PC-9 (cell line): ENCODE data around the gene NEURL3. TPM values are rescaled to one million over a fixed set of nuclear protein-coding genes. Genes with fewer than 3 reads are reported as not detected.

Experiments used
- BruUV-seq: library from RNA; stranded (reverse); fragments of 400-500 nt; replicated peaks from 2 replicates; lab custom pipeline; 2021; lab: Mats Ljungman, UMichigan
- CTCF ChIA-PET: fragments of 300-600 bp; sonication (Branson Sonifier 250); formaldehyde crosslinking; loops from one replicate; lab custom pipeline; 2022; ENCODE audit warnings: antibody characterized with exemption; lab: Charles Lee
- POLR2A ChIA-PET: fragments of 300-600 bp; sonication (Branson Sonifier 250); formaldehyde crosslinking; loops from one replicate; lab custom pipeline; 2022; ENCODE audit warnings: antibody characterized with exemption; ENCODE audit not compliant: unreplicated experiment; lab: Charles Lee
- DNase-seq, 2 experiments: peaks; one replicate each; pipeline versions ENCODE4 v3.0.0 to v3.0.0-alpha.2; 2015 to 2022; ENCODE audit warnings: mixed read lengths in 1 of 2
- H2AFZ ChIP-seq: fragments of 200-600 bp; sonication (generic); 2 replicates; pipeline ENCODE4 v1.8.1; 2017; ENCODE audit warnings: antibody characterized with exemption
- H3F3A ChIP-seq: fragments of 200-600 bp; sonication (generic); 2 replicates; pipeline ENCODE4 v1.8.1; 2017; ENCODE audit warnings: antibody characterized with exemption, mild to moderate bottlenecking, low read depth; ENCODE audit not compliant: insufficient read depth
- H3K27ac ChIP-seq: fragments of 200-600 bp; sonication (generic); 2 replicates; pipeline ENCODE4 v1.6.1; 2016; ENCODE audit warnings: mixed run types
- H3K27me3 ChIP-seq: fragments of 200-600 bp; sonication (generic); 2 replicates; pipeline ENCODE4 v1.6.1; 2016; ENCODE audit warnings: low read depth, mixed run types; ENCODE audit not compliant: insufficient read depth
- H3K36me3 ChIP-seq: fragments of 200-600 bp; sonication (generic); 2 replicates; pipeline ENCODE4 v1.6.1; 2016; ENCODE audit warnings: low read depth, mixed run types
- H3K4me1 ChIP-seq: fragments of 200-600 bp; sonication (generic); replicated peaks from 2 replicates; pipeline ENCODE4 v1.6.1; 2016; ENCODE audit warnings: mixed run types; ENCODE audit not compliant: insufficient read depth
- H3K4me2 ChIP-seq: fragments of 200-600 bp; sonication (generic); 2 replicates; pipeline ENCODE4 v1.6.1; 2017; ENCODE audit warnings: mixed run types
- H3K4me3 ChIP-seq: fragments of 200-600 bp; sonication (generic); 2 replicates; pipeline ENCODE4 v1.6.1; 2016; ENCODE audit warnings: mixed run types
- H3K79me2 ChIP-seq: fragments of 200-600 bp; sonication (generic); 2 replicates; pipeline ENCODE4 v1.6.1; 2017; ENCODE audit warnings: low read depth, mixed run types
- H3K9me2 ChIP-seq: fragments of 200-600 bp; sonication (generic); 2 replicates; pipeline ENCODE4 v1.8.1; 2017; ENCODE audit warnings: mild to moderate bottlenecking; ENCODE audit not compliant: insufficient read depth
- H3K9me3 ChIP-seq: fragments of 200-600 bp; sonication (generic); 2 replicates; pipeline ENCODE4 v1.8.1; 2016; ENCODE audit warnings: low read depth; ENCODE audit not compliant: insufficient read depth
- H4K20me1 ChIP-seq: fragments of 200-600 bp; sonication (generic); 2 replicates; pipeline ENCODE4 v1.8.1; 2017; ENCODE audit not compliant: insufficient read depth
- CTCF ChIP-seq: fragments of 200-600 bp; sonication (generic); conservative IDR thresholded peaks from 2 replicates; pipeline ENCODE4 v1.6.1; 2017; ENCODE audit warnings: mixed run types, antibody characterized with exemption, mild to moderate bottlenecking, moderate library complexity
- EZH2 ChIP-seq: fragments of 200-600 bp; sonication (generic); IDR thresholded peaks from 2 replicates; pipeline ENCODE4 v1.8.0; 2017; ENCODE audit warnings: antibody characterized with exemption, low read depth
- intact Hi-C: fragments of 100-400 bp; cut with micrococcal nuclease; formaldehyde crosslinking; loops from one replicate; pipeline ENCODE4 v1.10.0; 2022; ENCODE audit not compliant: unreplicated experiment
- total RNA-seq: library from RNA; stranded (reverse); gene quantifications from 2 replicates; pipeline ENCODE4 v1.2.3, GENCODE V29; 2021

NEURL3 gene
- total RNA-seq, 1 experiment from 2014 or later, result 0.48 TPM

GRCh38 chr2:96553176-96553956 lies 48.2 kb upstream of the NEURL3 start:
- Histone ChIP-seq H3K4me2 (no peak overlapping the region), H2AFZ (no peak overlapping the region), H3K27me3 (no peaks in the 10 kb centered on the region), H3K4me1 (peaks cover 30% of the 10 kb centered on the region), H3K36me3 (no peaks in the 10 kb centered on the region), H3K9me2 (no peaks in the 10 kb centered on the region), H3K79me2 (no peaks in the 10 kb centered on the region), H4K20me1 (no peaks in the 10 kb centered on the region), H3F3A (peaks cover 24% of the 10 kb centered on the region), H3K27ac (no peak overlapping the region), H3K9me3 (no peaks in the 10 kb centered on the region), H3K4me3 (no peak overlapping the region)
- no TSS peak for BruUV-seq
- ChIA-PET POLR2A (no interaction called here), CTCF (interaction anchor here (0.6 to 0.9 kb wide), 3 partner anchors 13 to 544 kb away, joined by 5 to 8 read pairs (median 7); no protein-coding TSS in a partner anchor)
- no peak for TF ChIP-seq EZH2
- TF ChIP-seq CTCF, result no peak
- intact Hi-C loops, result loop anchor here (5.0 kb wide), 1 partner anchor 264 kb away; the partner anchor contains the start of gene CNNM3
- DNase-seq, result no peak

- intact Hi-C loops, result loop anchor here (5.0 kb wide), 1 partner anchor 265 kb away; the partner anchor contains the start of gene CNNM3
- no peak for DNase-seq
- no peak overlapping the region for H2AFZ ChIP-seq
- no peaks in the 10 kb centered on the region for H3K36me3 ChIP-seq
- POLR2A ChIA-PET, result no interaction called here
- H3F3A ChIP-seq, result peaks cover 22% of the 10 kb centered on the region
- H3K9me2 ChIP-seq, result no peaks in the 10 kb centered on the region
- CTCF ChIA-PET, result interaction anchor here (0.6 kb wide), 1 partner anchor 543 kb away, joined by 8 read pairs; no protein-coding TSS in a partner anchor
- H3K4me2 ChIP-seq, result no peak overlapping the region
- H3K27ac ChIP-seq, result no peak overlapping the region
- no peaks in the 10 kb centered on the region for H3K9me3 ChIP-seq
- H3K4me1 ChIP-seq, result peaks cover 29% of the 10 kb centered on the region
- no peaks in the 10 kb centered on the region for H4K20me1 ChIP-seq
- H3K4me3 ChIP-seq, result no peak overlapping the region
- TF ChIP-seq CTCF (no peak), EZH2 (no peak)
- no peaks in the 10 kb centered on the region for H3K27me3 ChIP-seq
- no TSS peak for BruUV-seq
- no peaks in the 10 kb centered on the region for H3K79me2 ChIP-seq
Observed at GRCh38 chr2:96552315-96553175, 47.4 kb upstream of the NEURL3 start.

GRCh38 chr2:96551605-96552314 lies 46.6 kb upstream of the NEURL3 start:
- Histone ChIP-seq H3K27ac (no peak overlapping the region), H3K9me2 (no peaks in the 10 kb centered on the region), H3K4me2 (no peak overlapping the region), H3F3A (peaks cover 16% of the 10 kb centered on the region), H3K4me3 (no peak overlapping the region), H2AFZ (no peak overlapping the region), H3K79me2 (no peaks in the 10 kb centered on the region), H3K27me3 (no peaks in the 10 kb centered on the region), H3K36me3 (no peaks in the 10 kb centered on the region), H3K4me1 (peaks cover 22% of the 10 kb centered on the region), H4K20me1 (no peaks in the 10 kb centered on the region), H3K9me3 (no peaks in the 10 kb centered on the region)
- DNase-seq, result no peak
- ChIA-PET CTCF (no interaction called here), POLR2A (no interaction called here)
- BruUV-seq, result no TSS peak
- TF ChIP-seq EZH2, result no peak
- TF ChIP-seq CTCF, result no peak
- intact Hi-C loops, result loop anchor here (5.0 kb wide), 1 partner anchor 266 kb away; the partner anchor contains the start of gene CNNM3
